HepG2 (cell line): ENCODE measurements around the gene USP9Y. TPM values are rescaled to one million over a fixed set of nuclear protein-coding genes. Genes with fewer than 3 reads are reported as not detected.

Experiments used
- MAZ ChIP-seq, 2 experiments: sonication (generic) in 1 of 2; formaldehyde crosslinking in 1 of 2; IDR thresholded peaks; 2 replicates each; pipeline versions ENCODE4 v1.5.0 to v1.6.1; 2012 to 2020; ENCODE audit warnings: low read depth in 2 of 2, mild to moderate bottlenecking in 2 of 2, borderline replicate concordance in 1 of 2, improper control_type of control experiment in 1 of 2, low read length in 1 of 2, missing genetic modification reagents in 1 of 2, moderate library complexity in 1 of 2
- MTERF4 ChIP-seq: sonication (generic); formaldehyde crosslinking; IDR thresholded peaks from 2 replicates; pipeline ENCODE4 v1.8.0; 2023; ENCODE audit warnings: mild to moderate bottlenecking, missing genetic modification reagents
- NRL ChIP-seq: sonication (generic); formaldehyde crosslinking; IDR thresholded peaks from 2 replicates; pipeline ENCODE4 v1.5.0; 2020; ENCODE audit warnings: missing genetic modification reagents, mild to moderate bottlenecking, moderate library complexity, borderline replicate concordance
- PTBP1 ChIP-seq: fragments of 200-400 bp; formaldehyde crosslinking; IDR thresholded peaks from 2 replicates; pipeline ENCODE4 v1.6.1; 2018; ENCODE audit warnings: low read length, low read depth; ENCODE audit not compliant: poor library complexity, severe bottlenecking
- polyA plus RNA-seq, 8 experiments: library from polyadenylated mRNA; depleted of rRNA in 3 of 8; stranded (reverse) in 7 of 8; unstranded in 1 of 8; fragments of >200 nt; fragmentation: Illumina TruSeq in 4 of 8; extraction: Trizol in 4 of 8; gene quantifications; 2 replicates each; pipeline versions ENCODE4 v1.2.1 to v1.2.3, GENCODE V29; 2011 to 2016; ENCODE audit warnings: low read depth in 4 of 8, missing spikeins in 1 of 8, mixed read lengths in 1 of 8; ENCODE audit not compliant: insufficient read depth in 1 of 8
- total RNA-seq, 5 experiments: library from RNA; depleted of rRNA; stranded (reverse); fragments of >200 nt; fragmentation: Illumina TruSeq; extraction: Trizol; gene quantifications; 2 replicates each; pipeline ENCODE4 v1.2.3, GENCODE V29; 2016; ENCODE audit warnings: low read depth in 1 of 5
- TF ChIP-seq, protein P1 (sequence below): sonication (generic); formaldehyde crosslinking; IDR thresholded peaks from 2 replicates; pipeline ENCODE4 v1.4.0; 2020; ENCODE audit warnings: missing genetic modification reagents
- TF ChIP-seq, protein P2 (sequence below): sonication (generic); formaldehyde crosslinking; IDR thresholded peaks from 2 replicates; pipeline ENCODE4 v1.4.0; 2020; ENCODE audit warnings: mild to moderate bottlenecking, low read depth, missing genetic modification reagents
- TF ChIP-seq, protein P3 (sequence below): sonication (generic); formaldehyde crosslinking; IDR thresholded peaks from 2 replicates; pipeline ENCODE4 v1.4.0; 2020; ENCODE audit warnings: missing genetic modification reagents, borderline replicate concordance

Gene USP9Y
- total and polyA plus RNA-seq, 2 of the 13 experiments (the other 11 are each of a cell fraction or from before 2014, with no cell fraction given) = 14.6 to 41.9 TPM

DNA sequence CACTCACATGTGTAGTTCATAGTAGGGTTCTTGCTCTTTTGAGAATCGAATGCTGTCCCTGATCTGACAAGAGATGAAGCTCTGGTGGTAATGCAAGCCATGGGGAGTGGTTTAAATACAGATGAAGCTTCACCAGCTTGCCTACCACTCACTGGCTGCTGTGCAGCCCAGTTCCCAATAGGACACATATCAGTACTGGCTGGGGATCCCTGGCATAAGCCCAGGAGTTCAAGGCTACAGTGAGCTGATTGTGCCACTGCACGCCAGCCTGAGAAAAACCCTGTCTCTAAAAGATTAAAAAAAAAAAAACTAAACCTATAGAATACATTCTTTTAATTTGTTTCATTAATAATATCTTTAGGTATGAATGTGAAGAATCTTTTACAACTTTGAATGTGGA is 136.5 kb downstream of the USP9Y start (continued):
- TF ChIP-seq, protein P1, sequence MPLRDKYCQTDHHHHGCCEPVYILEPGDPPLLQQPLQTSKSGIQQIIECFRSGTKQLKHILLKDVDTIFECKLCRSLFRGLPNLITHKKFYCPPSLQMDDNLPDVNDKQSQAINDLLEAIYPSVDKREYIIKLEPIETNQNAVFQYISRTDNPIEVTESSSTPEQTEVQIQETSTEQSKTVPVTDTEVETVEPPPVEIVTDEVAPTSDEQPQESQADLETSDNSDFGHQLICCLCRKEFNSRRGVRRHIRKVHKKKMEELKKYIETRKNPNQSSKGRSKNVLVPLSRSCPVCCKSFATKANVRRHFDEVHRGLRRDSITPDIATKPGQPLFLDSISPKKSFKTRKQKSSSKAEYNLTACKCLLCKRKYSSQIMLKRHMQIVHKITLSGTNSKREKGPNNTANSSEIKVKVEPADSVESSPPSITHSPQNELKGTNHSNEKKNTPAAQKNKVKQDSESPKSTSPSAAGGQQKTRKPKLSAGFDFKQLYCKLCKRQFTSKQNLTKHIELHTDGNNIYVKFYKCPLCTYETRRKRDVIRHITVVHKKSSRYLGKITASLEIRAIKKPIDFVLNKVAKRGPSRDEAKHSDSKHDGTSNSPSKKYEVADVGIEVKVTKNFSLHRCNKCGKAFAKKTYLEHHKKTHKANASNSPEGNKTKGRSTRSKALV = no peak
- TF ChIP-seq, protein P2, sequence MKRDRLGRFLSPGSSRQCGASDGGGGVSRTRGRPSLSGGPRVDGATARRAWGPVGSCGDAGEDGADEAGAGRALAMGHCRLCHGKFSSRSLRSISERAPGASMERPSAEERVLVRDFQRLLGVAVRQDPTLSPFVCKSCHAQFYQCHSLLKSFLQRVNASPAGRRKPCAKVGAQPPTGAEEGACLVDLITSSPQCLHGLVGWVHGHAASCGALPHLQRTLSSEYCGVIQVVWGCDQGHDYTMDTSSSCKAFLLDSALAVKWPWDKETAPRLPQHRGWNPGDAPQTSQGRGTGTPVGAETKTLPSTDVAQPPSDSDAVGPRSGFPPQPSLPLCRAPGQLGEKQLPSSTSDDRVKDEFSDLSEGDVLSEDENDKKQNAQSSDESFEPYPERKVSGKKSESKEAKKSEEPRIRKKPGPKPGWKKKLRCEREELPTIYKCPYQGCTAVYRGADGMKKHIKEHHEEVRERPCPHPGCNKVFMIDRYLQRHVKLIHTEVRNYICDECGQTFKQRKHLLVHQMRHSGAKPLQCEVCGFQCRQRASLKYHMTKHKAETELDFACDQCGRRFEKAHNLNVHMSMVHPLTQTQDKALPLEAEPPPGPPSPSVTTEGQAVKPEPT (CRISPR knock-in tag) = no peak
- TF ChIP-seq, protein P3, sequence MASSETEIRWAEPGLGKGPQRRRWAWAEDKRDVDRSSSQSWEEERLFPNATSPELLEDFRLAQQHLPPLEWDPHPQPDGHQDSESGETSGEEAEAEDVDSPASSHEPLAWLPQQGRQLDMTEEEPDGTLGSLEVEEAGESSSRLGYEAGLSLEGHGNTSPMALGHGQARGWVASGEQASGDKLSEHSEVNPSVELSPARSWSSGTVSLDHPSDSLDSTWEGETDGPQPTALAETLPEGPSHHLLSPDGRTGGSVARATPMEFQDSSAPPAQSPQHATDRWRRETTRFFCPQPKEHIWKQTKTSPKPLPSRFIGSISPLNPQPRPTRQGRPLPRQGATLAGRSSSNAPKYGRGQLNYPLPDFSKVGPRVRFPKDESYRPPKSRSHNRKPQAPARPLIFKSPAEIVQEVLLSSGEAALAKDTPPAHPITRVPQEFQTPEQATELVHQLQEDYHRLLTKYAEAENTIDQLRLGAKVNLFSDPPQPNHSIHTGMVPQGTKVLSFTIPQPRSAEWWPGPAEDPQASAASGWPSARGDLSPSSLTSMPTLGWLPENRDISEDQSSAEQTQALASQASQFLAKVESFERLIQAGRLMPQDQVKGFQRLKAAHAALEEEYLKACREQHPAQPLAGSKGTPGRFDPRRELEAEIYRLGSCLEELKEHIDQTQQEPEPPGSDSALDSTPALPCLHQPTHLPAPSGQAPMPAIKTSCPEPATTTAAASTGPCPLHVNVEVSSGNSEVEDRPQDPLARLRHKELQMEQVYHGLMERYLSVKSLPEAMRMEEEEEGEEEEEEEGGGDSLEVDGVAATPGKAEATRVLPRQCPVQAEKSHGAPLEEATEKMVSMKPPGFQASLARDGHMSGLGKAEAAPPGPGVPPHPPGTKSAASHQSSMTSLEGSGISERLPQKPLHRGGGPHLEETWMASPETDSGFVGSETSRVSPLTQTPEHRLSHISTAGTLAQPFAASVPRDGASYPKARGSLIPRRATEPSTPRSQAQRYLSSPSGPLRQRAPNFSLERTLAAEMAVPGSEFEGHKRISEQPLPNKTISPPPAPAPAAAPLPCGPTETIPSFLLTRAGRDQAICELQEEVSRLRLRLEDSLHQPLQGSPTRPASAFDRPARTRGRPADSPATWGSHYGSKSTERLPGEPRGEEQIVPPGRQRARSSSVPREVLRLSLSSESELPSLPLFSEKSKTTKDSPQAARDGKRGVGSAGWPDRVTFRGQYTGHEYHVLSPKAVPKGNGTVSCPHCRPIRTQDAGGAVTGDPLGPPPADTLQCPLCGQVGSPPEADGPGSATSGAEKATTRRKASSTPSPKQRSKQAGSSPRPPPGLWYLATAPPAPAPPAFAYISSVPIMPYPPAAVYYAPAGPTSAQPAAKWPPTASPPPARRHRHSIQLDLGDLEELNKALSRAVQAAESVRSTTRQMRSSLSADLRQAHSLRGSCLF (CRISPR knock-in tag) = no peak
- TF ChIP-seq MTERF4 (no peak), PTBP1 (no peak), NRL (no peak), MAZ (IDR thresholded peaks at IDR 0.05; ENCODE audit: borderline replicate concordance, low read depth, low read length) (no peak), MAZ (CRISPR knock-in tag; IDR thresholded peaks at IDR 0.05; ENCODE audit: low read depth) (no peak)
